CD14-positive monocyte (primary cell): Measurements from ENCODE around the gene HLA-DOB. TPM values are rescaled to one million over a fixed set of nuclear protein-coding genes. Genes with fewer than 3 reads are reported as not detected.
A peak's percentile ranks its signal among the peaks of the same experiment; 100 is the strongest.

Experiments used
- DNase-seq, 3 donors: peaks; one replicate each; pipeline ENCODE4 v3.0.0-alpha.2; 2011 to 2022
- H2AFZ ChIP-seq: 2 replicates; pipeline ENCODE4 v1.6.0; 2012; ENCODE audit warnings: mild to moderate bottlenecking, low read depth, low read length, inconsistent platforms; ENCODE audit not compliant: insufficient read depth, poor library complexity, severe bottlenecking
- H3K27ac ChIP-seq, 2 donors: 1 replicate in 1 of 2; 2 replicates in 1 of 2; pipeline ENCODE4 v1.5.1; 2012 to 2013; ENCODE audit warnings: low read length in 2 of 2, control low read depth in 1 of 2, inconsistent platforms in 1 of 2, low read depth in 1 of 2, mild to moderate bottlenecking in 1 of 2
- H3K27me3 ChIP-seq, 2 donors: one replicate each; pipeline versions ENCODE4 v1.6.0 to v1.6.1; 2011 to 2013; ENCODE audit warnings: low read length in 2 of 2; ENCODE audit not compliant: control insufficient read depth in 2 of 2, insufficient read depth in 2 of 2
- H3K36me3 ChIP-seq, 2 donors: replicated peaks in 1 of 2; 1 replicate in 1 of 2; 2 replicates in 1 of 2; pipeline versions ENCODE4 v1.5.1 to v1.6.1; 2012 to 2013; ENCODE audit warnings: low read length in 2 of 2, control low read depth in 1 of 2, inconsistent platforms in 1 of 2, mild to moderate bottlenecking in 1 of 2; ENCODE audit not compliant: insufficient read depth in 2 of 2, control insufficient read depth in 1 of 2
- H3K4me1 ChIP-seq, 2 donors: 1 replicate in 1 of 2; 2 replicates in 1 of 2; pipeline versions ENCODE4 v1.5.1 to v1.6.1; 2012 to 2013; ENCODE audit warnings: low read length in 2 of 2, control low read depth in 1 of 2, inconsistent platforms in 1 of 2, mild to moderate bottlenecking in 1 of 2, moderate library complexity in 1 of 2; ENCODE audit not compliant: insufficient read depth in 2 of 2, control insufficient read depth in 1 of 2
- H3K4me2 ChIP-seq: replicated peaks from 2 replicates; pipeline ENCODE3; 2012; ENCODE audit warnings: low read length, moderate library complexity, mild to moderate bottlenecking; ENCODE audit not compliant: poor library complexity, severe bottlenecking; ENCODE audit errors: extremely low read depth
- H3K4me3 ChIP-seq, 3 experiments: fragments of 200-600 bp in 1 of 3; sonication (generic) in 1 of 3; replicated peaks in 1 of 3; 1 replicate in 2 of 3; 2 replicates in 1 of 3; pipeline ENCODE4 v1.5.1; 2011 to 2013; ENCODE audit warnings: low read length in 3 of 3, mild to moderate bottlenecking in 3 of 3, control low read depth in 2 of 3, low read depth in 2 of 3, inconsistent platforms in 1 of 3, moderate library complexity in 1 of 3
- H3K79me2 ChIP-seq: 2 replicates; pipeline ENCODE4 v1.6.0; 2012; ENCODE audit warnings: mild to moderate bottlenecking, control low read depth, inconsistent platforms, low read length, moderate library complexity; ENCODE audit not compliant: insufficient read depth
- H3K9ac ChIP-seq: 2 replicates; pipeline ENCODE4 v1.6.0; 2017; ENCODE audit warnings: low read length, mild to moderate bottlenecking; ENCODE audit not compliant: insufficient read depth, poor library complexity, severe bottlenecking
- H3K9me3 ChIP-seq, 2 donors: replicated peaks in 1 of 2; 1 replicate in 1 of 2; 2 replicates in 1 of 2; pipeline versions ENCODE4 v1.5.1 to v1.6.1; 2012 to 2013; ENCODE audit warnings: low read length in 2 of 2, control low read depth in 1 of 2; ENCODE audit not compliant: control insufficient read depth in 1 of 2, insufficient read depth in 1 of 2
- H4K20me1 ChIP-seq: 2 replicates; pipeline ENCODE4 v1.6.0; 2012; ENCODE audit warnings: mild to moderate bottlenecking, low read length, control low read depth, moderate library complexity; ENCODE audit not compliant: insufficient read depth
- H3K27ac Mint-ChIP-seq, 7 donors: one replicate each; pipeline ENCODE4 v1.8.0; 2020; ENCODE audit warnings: mild to moderate bottlenecking in 7 of 7, mixed read lengths in 7 of 7, moderate library complexity in 6 of 7, inconsistent platforms in 2 of 7
- H3K27me3 Mint-ChIP-seq, 3 donors: one replicate each; pipeline ENCODE4 v1.8.0; 2021 to 2022; ENCODE audit warnings: low read depth in 3 of 3, mild to moderate bottlenecking in 3 of 3, mixed read lengths in 3 of 3, moderate library complexity in 3 of 3, inconsistent platforms in 1 of 3
- H3K36me3 Mint-ChIP-seq, 2 donors: one replicate each; pipeline ENCODE4 v1.8.0; 2020; ENCODE audit warnings: mixed read lengths in 2 of 2, inconsistent platforms in 1 of 2, mild to moderate bottlenecking in 1 of 2
- H3K4me1 Mint-ChIP-seq: one replicate; pipeline ENCODE4 v1.8.0; 2020; ENCODE audit warnings: mild to moderate bottlenecking, mixed read lengths
- H3K4me3 Mint-ChIP-seq, 2 donors: one replicate each; pipeline ENCODE4 v1.8.0; 2020; ENCODE audit warnings: mild to moderate bottlenecking in 2 of 2, mixed read lengths in 2 of 2, moderate library complexity in 1 of 2
- H3K9me3 Mint-ChIP-seq, 7 donors: one replicate each; pipeline ENCODE4 v1.8.0; 2020 to 2022; ENCODE audit warnings: mixed read lengths in 7 of 7, mild to moderate bottlenecking in 6 of 7, moderate library complexity in 6 of 7, inconsistent platforms in 2 of 7
- WGBS: methylation state at CpG from one replicate; pipeline ENCODE4 v1.1.5; 2013; ENCODE audit warnings: missing lambda C conversion rate; ENCODE audit not compliant: insufficient coverage; 5-methylcytosine and 5-hydroxymethylcytosine counted together
- intact Hi-C, 2 donors: fragments of 100-400 bp; cut with micrococcal nuclease; formaldehyde crosslinking; loops; one replicate each; pipeline versions ENCODE4 v1.15.0 to v1.15.1; 2023
- polyA plus RNA-seq, 3 donors: library from polyadenylated mRNA; depleted of rRNA in 1 of 3; unstranded in 2 of 3; stranded (reverse) in 1 of 3; fragments of 300-500 nt in 2 of 3; fragments of >200 nt in 1 of 3; fragmentation: Illumina TruSeq in 2 of 3; gene quantifications; 1 replicate in 2 of 3; 2 replicates in 1 of 3; pipeline ENCODE4 v1.2.3, GENCODE V29; 2012 to 2021
- TF ChIP-seq, protein P1 (sequence below): fragments of 200-600 bp; IDR thresholded peaks from one replicate; pipeline ENCODE4 v1.8.0; 2022; ENCODE audit warnings: antibody characterized with exemption, mild to moderate bottlenecking

Gene HLA-DOB
- polyA plus RNA-seq, 3 donors: 0.25 to 6.2 (median 0.64) TPM

DNA sequence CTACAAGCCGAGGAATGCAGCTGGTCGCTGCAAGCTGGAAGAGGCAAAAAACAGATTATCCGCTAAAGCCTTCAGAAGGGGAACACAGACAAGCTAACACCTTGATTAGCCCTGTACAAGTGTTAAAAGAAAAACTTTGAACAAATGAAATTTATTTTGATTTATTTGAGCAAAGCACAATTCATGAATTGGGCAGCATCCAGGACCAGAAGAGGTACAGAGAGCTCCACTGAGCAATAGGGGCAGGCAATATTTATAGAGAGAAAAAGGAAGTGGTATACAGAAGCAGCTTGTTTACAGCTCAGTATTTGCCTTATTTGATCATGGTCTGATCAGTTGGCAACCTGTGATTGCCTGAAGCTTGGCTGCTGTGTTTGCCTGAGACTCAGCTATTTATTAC is 17.6 kb downstream of the HLA-DOB start:
- H3K79me2 ChIP-seq: no peaks in the 10 kb centered on the region
- no peak overlapping the region for H2AFZ ChIP-seq
- Mint-ChIP-seq H3K4me3 (no peak overlapping the region), H3K27me3 (peaks cover 0 to 15% (median 9%) of the 10 kb centered on the region in 3 donors), H3K9me3 (peaks cover 7 to 9% (median 9%) of the 10 kb centered on the region in 7 donors), H3K27ac (peak overlapping the region in 1 of 7 donors; percentile 64), H3K4me1 (peaks cover 33% of the 10 kb centered on the region), H3K36me3 (peaks cover 2 to 3% of the 10 kb centered on the region in 2 donors)
- H3K9ac ChIP-seq: no peak overlapping the region
- intact Hi-C loops: loop anchor here (5.0 to 10.0 kb wide), 3 partner anchors 94 to 554 kb away; no protein-coding TSS in a partner anchor
- no peak overlapping the region for H3K4me3 ChIP-seq
- no peak overlapping the region for H3K4me2 ChIP-seq
- peaks cover 30 to 32% of the 10 kb centered on the region in 2 donors for H3K4me1 ChIP-seq
- H3K27ac ChIP-seq: no peak overlapping the region
- WGBS: 94% methylated on average over 2 of the region's 3 CpGs
- DNase-seq: no peak
- TF ChIP-seq, protein P1, sequence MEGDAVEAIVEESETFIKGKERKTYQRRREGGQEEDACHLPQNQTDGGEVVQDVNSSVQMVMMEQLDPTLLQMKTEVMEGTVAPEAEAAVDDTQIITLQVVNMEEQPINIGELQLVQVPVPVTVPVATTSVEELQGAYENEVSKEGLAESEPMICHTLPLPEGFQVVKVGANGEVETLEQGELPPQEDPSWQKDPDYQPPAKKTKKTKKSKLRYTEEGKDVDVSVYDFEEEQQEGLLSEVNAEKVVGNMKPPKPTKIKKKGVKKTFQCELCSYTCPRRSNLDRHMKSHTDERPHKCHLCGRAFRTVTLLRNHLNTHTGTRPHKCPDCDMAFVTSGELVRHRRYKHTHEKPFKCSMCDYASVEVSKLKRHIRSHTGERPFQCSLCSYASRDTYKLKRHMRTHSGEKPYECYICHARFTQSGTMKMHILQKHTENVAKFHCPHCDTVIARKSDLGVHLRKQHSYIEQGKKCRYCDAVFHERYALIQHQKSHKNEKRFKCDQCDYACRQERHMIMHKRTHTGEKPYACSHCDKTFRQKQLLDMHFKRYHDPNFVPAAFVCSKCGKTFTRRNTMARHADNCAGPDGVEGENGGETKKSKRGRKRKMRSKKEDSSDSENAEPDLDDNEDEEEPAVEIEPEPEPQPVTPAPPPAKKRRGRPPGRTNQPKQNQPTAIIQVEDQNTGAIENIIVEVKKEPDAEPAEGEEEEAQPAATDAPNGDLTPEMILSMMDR: no peak
- no peaks in the 10 kb centered on the region for H4K20me1 ChIP-seq
- peaks cover 0 to 9% of the 10 kb centered on the region in 2 donors for H3K27me3 ChIP-seq
- peaks cover 5 to 6% of the 10 kb centered on the region in 2 donors for H3K9me3 ChIP-seq
- no peaks in the 10 kb centered on the region for H3K36me3 ChIP-seq

DNA sequence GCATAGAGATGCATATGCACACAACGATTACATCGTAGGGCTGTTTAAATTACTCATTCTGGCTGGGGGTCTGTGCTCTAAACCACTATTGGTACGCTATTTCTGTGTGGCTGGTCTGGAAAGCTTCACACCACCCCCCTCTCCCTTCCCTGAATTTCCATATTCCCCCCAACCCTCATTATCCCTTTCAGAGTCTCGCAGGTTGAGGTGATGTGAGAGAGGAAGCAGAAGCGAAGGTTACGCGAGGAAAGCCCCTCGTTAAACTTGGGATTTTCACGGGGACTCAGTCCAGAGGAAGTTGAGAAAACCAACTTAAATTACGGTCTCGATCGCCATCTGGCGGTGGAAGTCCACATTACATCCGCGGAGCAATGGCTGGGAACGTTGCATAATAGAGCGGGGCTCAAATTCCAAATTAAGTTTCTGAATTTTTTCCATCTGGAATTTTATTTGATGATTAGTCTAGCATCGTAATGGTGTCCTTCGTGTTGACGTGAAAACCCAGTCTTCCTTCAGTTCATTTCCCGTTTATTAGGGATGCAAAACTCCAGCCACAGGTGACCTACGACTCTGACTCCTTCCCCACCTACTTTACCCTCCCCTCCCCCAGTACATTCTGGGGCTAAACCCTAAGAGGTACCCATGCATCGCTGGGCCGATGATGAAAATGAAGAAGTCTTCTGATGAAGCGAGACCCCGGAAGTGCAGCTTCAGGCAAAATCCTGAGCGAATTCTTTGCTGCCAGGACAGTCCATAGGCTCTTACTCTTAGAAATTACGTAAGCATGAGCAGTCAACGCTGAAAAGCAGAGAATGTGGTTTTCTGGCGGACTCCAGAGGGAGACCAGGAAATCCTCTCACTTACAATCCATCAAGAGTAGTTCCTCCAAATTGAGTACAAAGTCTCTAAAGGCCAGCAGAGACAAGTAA is 19.7 kb downstream of the HLA-DOB start:
- Histone ChIP-seq H3K36me3 (no peaks in the 10 kb centered on the region), H3K4me2 (peak overlapping the region; percentile 74), H3K79me2 (no peaks in the 10 kb centered on the region), H4K20me1 (no peaks in the 10 kb centered on the region), H3K27me3 (peaks cover 0 to 5% of the 10 kb centered on the region in 2 donors), H3K9ac (no peak overlapping the region), H2AFZ (peak overlapping the region; percentile 60), H3K4me3 (peak overlapping the region; percentile 0 to 69 (median 31)), H3K9me3 (peaks cover 5 to 6% of the 10 kb centered on the region in 2 donors), H3K27ac (peak overlapping the region; percentile 8 to 42), H3K4me1 (peaks cover 43 to 46% of the 10 kb centered on the region in 2 donors)
- peaks cover 43% of the 10 kb centered on the region for H3K4me1 Mint-ChIP-seq
- peaks cover 0 to 4% (median 3%) of the 10 kb centered on the region in 3 donors for H3K27me3 Mint-ChIP-seq
- peaks cover 7 to 9% (median 9%) of the 10 kb centered on the region in 7 donors for H3K9me3 Mint-ChIP-seq
- peaks cover 2 to 3% of the 10 kb centered on the region in 2 donors for H3K36me3 Mint-ChIP-seq
- 1% methylated on average over 16 of the region's 30 CpGs for WGBS
- TF ChIP-seq, protein P1: peak; percentile 92
- DNase-seq: peak; percentile 65 to 88 (median 76)
- intact Hi-C loops: loop anchor here (2.0 to 10.0 kb wide), 4 partner anchors 92 to 552 kb away; no protein-coding TSS in a partner anchor
- H3K4me3 Mint-ChIP-seq: peak overlapping the region; percentile 72 to 93
- peak overlapping the region; percentile 62 to 90 (median 87) for H3K27ac Mint-ChIP-seq
